Activated naive CD8-positive, alpha-beta T cell treated with anti-CD3 and anti-CD28 coated beads, Interleukin-2, amount 50 U/mL, for 16 hours (primary cell): Measurements from ENCODE around the gene SPATA2L.

ENCODE experiments used
- DNase-seq: peaks from one replicate; pipeline ENCODE4 v3.0.0-alpha.2; 2020; ENCODE audit warnings: low read depth, low spot score

The SPATA2L gene

GRCh38 chr16:89701425-89702406 lies at the start of gene SPATA2L:
SPATA2L (minus strand) TSS chr16:89701705; CDS start chr16:89701232, 473 bp downstream.
- DNase-seq = peak; percentile 95

GRCh38 chr16:89749637-89750036 lies 48.1 kb upstream of the SPATA2L start:
- no peak for DNase-seq

GRCh38 chr16:89748921-89749320 lies 47.4 kb upstream of the SPATA2L start:
- no peak for DNase-seq

GRCh38 chr16:89748076-89748475 lies 46.6 kb upstream of the SPATA2L start:
- DNase-seq = no peak

GRCh38 chr16:89746043-89746442 lies 44.5 kb upstream of the SPATA2L start:
- no peak for DNase-seq

- no peak for DNase-seq
These were observed 43.3 kb upstream of the SPATA2L start for GRCh38 chr16:89744813-89745212.

GRCh38 chr16:89742948-89743347 lies 41.4 kb upstream of the SPATA2L start:
- no peak for DNase-seq

GRCh38 chr16:89741342-89742014 lies 40.0 kb upstream of the SPATA2L start:
- no peak for DNase-seq

GRCh38 chr16:89739383-89739782 lies 37.9 kb upstream of the SPATA2L start:
- no peak for DNase-seq

GRCh38 chr16:89738538-89739317 lies 37.2 kb upstream of the SPATA2L start:
- no peak for DNase-seq

GRCh38 chr16:89738072-89738377 lies 36.5 kb upstream of the SPATA2L start:
- DNase-seq = no peak

- DNase-seq = no peak
These were observed 36.0 kb upstream of the SPATA2L start for GRCh38 chr16:89737341-89738071.

GRCh38 chr16:89736554-89736953 lies 35.0 kb upstream of the SPATA2L start:
- DNase-seq = no peak

- no peak for DNase-seq
These were observed 32.3 kb upstream of the SPATA2L start for GRCh38 chr16:89733792-89734191.

- DNase-seq = no peak
These were observed 31.8 kb upstream of the SPATA2L start for GRCh38 chr16:89733322-89733721.

- DNase-seq = no peak
These were observed 31.4 kb upstream of the SPATA2L start for GRCh38 chr16:89732918-89733242.

GRCh38 chr16:89732142-89732917 lies 30.8 kb upstream of the SPATA2L start:
- no peak for DNase-seq

- DNase-seq = no peak
These were observed 29.2 kb upstream of the SPATA2L start for GRCh38 chr16:89730610-89731234.

GRCh38 chr16:89729863-89730593 lies 28.5 kb upstream of the SPATA2L start:
- no peak for DNase-seq

- DNase-seq = no peak
These were observed 27.8 kb upstream of the SPATA2L start for GRCh38 chr16:89729293-89729692.
